GM11168 (cell line): ENCODE results near the gene UBFD1.
"Not testable (repeated sequence)": the region's sequence is repeated elsewhere in the genome, so short reads cannot be mapped to it uniquely, and the experiment has no call there.

ENCODE experiments used
- in situ Hi-C: fragments of 300-500 bp; cut with MboI; formaldehyde crosslinking; loops from one replicate; pipeline ENCODE4 v1.12.0; 2022; ENCODE audit warnings: low sequenced_read_pairs; ENCODE audit not compliant: unreplicated experiment

The UBFD1 gene

DNA sequence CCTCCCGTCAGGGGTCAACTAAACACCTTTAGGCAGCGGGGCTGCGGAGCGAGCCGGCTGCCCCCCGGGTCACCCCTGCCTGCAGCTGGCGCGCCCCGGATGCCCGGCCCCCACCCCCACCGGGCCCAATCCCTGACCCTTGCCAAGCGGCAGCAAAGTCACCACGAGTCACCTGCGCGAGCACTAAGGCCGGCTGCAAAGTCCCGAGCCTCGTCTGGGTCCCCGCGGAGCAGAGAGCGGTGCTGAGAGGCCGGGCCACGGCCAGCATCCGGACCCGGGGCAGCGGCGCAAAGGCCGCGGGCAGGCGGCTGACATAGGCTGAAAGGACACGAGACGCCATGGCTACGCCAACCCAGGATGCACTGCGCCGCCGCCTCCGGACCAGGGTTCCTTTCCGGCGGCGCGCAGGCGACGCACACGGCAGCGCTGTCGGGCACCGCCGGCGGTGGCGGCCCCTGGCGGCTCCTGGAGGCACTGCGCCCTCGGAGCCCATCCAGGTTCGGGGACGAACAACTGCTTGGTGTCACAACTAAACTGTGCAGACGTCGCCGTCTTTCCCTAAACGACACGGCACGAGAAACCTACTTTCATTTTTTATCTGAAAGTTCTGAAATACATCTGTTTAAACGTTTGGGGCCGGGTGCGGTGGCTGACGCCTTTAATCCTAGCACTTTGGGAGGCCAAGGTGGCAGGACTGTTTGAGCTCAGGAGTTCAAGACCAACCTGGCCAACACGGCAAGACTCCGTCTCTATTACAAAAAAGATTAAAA is 38.6 kb downstream of the UBFD1 start, which contains the start of gene NDUFAB1:
NDUFAB1 (minus strand) TSS at position 366 of the 770 bp plus-strand sequence; CDS start at position 340, 26 bp downstream.
- in situ Hi-C loops = no loop called here

DNA sequence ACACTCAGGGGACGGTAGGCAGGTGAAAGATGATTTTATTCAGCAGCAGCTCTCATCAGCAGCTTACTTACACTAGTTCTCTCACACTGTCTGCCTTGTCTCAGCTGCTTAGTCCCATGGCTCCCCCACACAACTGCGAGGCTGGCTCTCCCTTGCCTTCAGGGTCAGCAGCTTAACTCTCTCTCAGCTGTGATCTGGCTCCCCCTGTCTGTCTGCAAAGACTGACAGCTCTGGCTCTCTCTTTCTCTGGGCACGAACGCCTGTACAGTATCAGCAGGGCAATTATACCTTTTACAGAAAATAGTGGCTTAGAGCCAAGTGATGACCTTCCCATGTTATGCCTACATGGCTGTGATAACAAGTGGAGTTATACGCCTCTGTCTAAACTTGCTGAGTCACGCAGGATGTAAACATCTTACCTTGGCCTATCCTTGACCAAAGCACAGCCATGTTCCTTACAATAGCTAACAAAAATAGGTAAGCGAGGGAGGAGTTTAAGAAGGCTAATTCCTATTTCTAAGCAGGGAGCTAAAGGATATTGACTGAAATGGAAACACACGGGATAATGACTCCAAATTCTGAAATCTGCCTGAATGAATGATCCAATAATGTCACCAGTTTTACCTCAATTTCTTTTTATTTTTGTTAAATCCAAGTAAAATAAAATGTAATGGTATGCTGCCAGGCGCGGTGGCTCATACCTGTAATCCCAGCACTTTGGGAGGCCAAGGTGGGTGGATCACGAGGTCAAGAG is 39.7 kb downstream of the UBFD1 start:
- in situ Hi-C loops = no loop called here

DNA sequence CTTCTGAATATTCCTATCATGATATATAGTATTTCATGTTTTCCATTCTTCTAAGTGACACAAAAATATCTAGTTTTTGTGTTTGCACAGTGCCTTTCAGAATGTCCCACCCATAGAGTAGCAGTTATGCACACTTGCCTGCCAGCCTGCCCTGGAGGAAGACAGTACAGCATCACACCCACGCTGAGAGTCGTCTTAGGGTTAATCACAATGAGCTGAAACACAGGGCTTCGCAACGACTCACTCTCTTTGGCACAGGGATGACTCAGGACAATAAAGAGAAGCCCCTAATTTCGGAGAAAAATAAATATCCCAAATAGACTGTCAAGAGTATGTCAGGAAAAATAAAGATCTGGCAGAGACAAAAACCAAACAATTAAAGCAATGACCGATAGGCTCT is 50.2 kb downstream of the UBFD1 start:
- in situ Hi-C loops = no loop called here

DNA sequence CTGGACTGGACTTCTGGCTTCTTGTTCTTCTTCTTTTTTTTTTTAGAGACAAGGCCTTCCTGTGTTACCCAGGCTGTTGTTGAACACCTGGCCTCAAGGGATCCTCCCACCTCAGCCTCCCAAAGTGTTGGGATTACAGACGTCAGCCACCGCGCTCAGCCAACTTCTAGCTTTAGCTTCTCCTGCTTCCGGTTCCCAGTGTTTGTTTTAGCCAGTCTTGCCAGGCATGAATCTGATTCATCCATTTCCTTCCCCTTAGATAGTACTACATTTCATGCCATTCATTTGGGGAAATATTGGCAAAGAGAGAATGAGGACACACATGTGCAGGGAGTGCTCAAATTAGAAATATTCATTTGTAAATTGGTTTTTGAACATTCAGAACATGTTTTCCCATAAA is 50.7 kb downstream of the UBFD1 start:
- in situ Hi-C loops = no loop called here

DNA sequence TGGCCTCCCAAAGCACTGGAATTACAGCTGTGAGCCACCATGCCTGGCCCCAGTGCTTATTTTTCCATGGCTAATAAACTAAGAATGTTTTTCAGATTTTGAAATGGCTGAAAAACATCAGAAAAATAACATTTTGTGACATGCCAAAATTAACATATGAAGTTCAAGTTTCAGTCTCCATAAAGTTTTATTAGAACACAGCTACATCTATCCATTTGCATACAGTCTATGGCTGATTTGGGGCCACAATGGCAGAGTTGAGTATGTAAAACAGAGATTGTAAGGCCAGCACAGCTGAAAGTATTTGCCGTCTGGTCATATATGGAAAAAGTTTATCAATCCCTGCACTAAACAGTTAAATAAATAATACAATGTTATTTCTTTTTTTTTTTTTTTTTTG is 52.4 kb downstream of the UBFD1 start:
- in situ Hi-C loops = no loop called here

DNA sequence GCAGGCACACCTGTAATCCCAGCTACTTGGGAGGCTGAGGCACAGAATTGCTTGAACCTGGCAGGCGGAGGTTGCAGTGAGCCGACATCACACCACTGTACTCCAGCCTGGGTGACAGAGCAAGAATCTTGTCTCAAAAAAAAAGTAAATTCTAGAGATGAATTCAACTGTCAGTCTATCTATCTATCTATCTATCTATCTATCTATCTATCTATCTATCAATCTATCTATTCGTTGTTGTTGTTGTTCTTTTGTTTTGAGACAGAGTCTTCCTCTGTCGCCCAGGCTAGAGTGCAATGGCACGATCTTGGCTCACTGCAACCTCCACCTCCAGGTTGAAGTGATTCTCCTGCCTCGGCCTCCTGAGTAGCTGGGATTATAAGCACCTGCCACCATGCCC is 53.4 kb downstream of the UBFD1 start:
- in situ Hi-C loops = not testable (repeated sequence)

DNA sequence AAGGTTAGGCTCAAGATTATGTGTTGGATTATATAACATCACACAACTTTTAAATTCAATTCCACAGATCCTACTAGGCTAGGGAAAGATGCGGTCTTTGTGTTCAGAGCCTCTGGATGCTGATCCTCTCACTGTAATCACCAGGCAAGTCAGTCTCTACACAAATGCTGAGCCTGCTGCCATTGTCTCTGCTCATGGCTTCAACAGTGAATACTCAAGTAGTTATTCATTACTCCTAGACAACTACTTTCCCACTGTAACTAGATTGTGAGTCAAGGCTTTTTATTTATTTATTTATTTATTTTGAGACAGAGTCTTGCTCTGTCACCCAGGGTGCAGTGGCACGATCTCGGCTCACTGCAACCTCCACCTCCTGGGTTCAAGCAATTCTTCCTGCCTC is 54.4 kb downstream of the UBFD1 start:
- in situ Hi-C loops = no loop called here

DNA sequence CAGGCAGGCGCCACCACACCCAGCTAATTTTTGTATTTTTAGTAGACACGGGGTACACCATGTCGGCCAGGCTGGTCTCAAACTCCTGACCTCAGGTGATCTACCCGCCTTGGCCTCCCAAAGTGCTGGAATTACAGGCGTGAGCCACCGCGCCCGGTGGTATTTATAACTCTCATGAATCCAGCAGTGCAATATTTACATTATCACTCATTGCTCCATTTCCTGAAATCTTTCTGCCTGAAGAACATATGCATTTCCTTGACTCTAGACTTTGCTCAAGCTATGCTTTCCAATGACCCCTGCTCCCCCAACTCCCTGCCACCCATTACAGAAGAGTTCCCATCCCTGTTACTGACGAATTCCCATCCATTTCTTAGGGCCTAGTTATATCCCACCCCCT is 58.3 kb downstream of the UBFD1 start:
- in situ Hi-C loops = no loop called here
